ENCODE data around the gene CNN3.

The CNN3 gene

GRCh38 chr1:94894630-94895029 lies 32.3 kb downstream of the CNN3 start (continued):
- TF ChIP-seq ZNF362 (tag by site-specific recombination; IDR thresholded peaks at IDR 0.05) (no peak), ZNF571 (tag by site-specific recombination; IDR thresholded peaks at IDR 0.05) (no peak), ZNF521 (tag by site-specific recombination; IDR thresholded peaks at IDR 0.05) (no peak)

- ChIA-PET POLR2A (interaction anchor here (0.6 kb wide), 1 partner anchor 96 kb away, joined by 3 read pairs; no protein-coding TSS in a partner anchor), CTCF (interaction anchor here (0.5 to 1.5 kb wide), 4 partner anchors 9 to 209 kb away, joined by 3 to 7 read pairs (median 3); no protein-coding TSS in a partner anchor)
- no peak for TF ChIP-seq ZNF10 (tag by site-specific recombination; IDR thresholded peaks at IDR 0.05)
- no peak for TF ChIP-seq ZNF521 (tag by site-specific recombination; IDR thresholded peaks at IDR 0.05)
- 0 out of 2 replicates have a peak, but pooled peaks have one; percentile 76 for TF ChIP-seq ZNF701 (tag by site-specific recombination; IDR thresholded peaks at IDR 0.05)
- TF ChIP-seq ZBTB6 (tag by site-specific recombination; IDR thresholded peaks at IDR 0.05) = no peak
- Histone ChIP-seq H3K9me3 (ENCODE audit: control insufficient read depth, insufficient read depth, low read depth, low read length) (no peaks in the 10 kb centered on the region), H3K4me3 (ENCODE audit: low read depth, low read length) (no peak overlapping the region), H3K27ac (ENCODE audit: extremely low read depth, low read depth, low read length) (no peak overlapping the region), H3K36me3 (ENCODE audit: control insufficient read depth in 2 of 2, insufficient read depth in 1 of 2, low read length in 2 of 2) (peaks cover 19 to 41% of the 10 kb centered on the region in 2 experiments; a peak in 2 of 3 replicates), H3K4me1 (ENCODE audit: control insufficient read depth, insufficient read depth, low read length) (no peaks in the 10 kb centered on the region)
Measured at GRCh38 chr1:94892604-94893254, 34.2 kb downstream of the CNN3 start.

GRCh38 chr1:94888201-94888600 lies 38.7 kb downstream of the CNN3 start:
- TF ChIP-seq ZNF280D (tag by site-specific recombination; IDR thresholded peaks at IDR 0.05) (no peak), ZNF138 (tag by site-specific recombination; IDR thresholded peaks at IDR 0.05; ENCODE audit: borderline replicate concordance) (no peak), ZNF274 (IDR thresholded peaks at IDR 0.05; ENCODE audit: low read length) (no peak), ZNF274 (tag by site-specific recombination; IDR thresholded peaks at IDR 0.05; ENCODE audit: borderline replicate concordance) (no peak), ZIC2 (tag by site-specific recombination; IDR thresholded peaks at IDR 0.05) (no peak), ZNF157 (tag by site-specific recombination; IDR thresholded peaks at IDR 0.05) (no peak), ZNF146 (tag by site-specific recombination; IDR thresholded peaks at IDR 0.05) (no peak), ZNF501 (tag by site-specific recombination; IDR thresholded peaks at IDR 0.05) (no peak), SCRT1 (tag by site-specific recombination; IDR thresholded peaks at IDR 0.05; ENCODE audit: borderline replicate concordance) (no peak), ZNF404 (tag by site-specific recombination; IDR thresholded peaks at IDR 0.05) (no peak), AEBP2 (tag by site-specific recombination; IDR thresholded peaks at IDR 0.05; ENCODE audit: borderline replicate concordance) (no peak), ZNF354C (tag by site-specific recombination; IDR thresholded peaks at IDR 0.05; ENCODE audit: borderline replicate concordance, low read depth) (no peak), ZNF175 (tag by site-specific recombination; IDR thresholded peaks at IDR 0.05) (no peak), IKZF3 (tag by site-specific recombination; IDR thresholded peaks at IDR 0.05) (no peak), YY2 (tag by site-specific recombination; IDR thresholded peaks at IDR 0.05) (no peak), ZNF561 (tag by site-specific recombination; IDR thresholded peaks at IDR 0.05; ENCODE audit: borderline replicate concordance) (no peak), SETDB1 (IDR thresholded peaks at IDR 0.05; ENCODE audit: insufficient read length, low read length) (no peak), ZNF677 (tag by site-specific recombination; IDR thresholded peaks at IDR 0.05) (no peak), ZFP3 (tag by site-specific recombination; IDR thresholded peaks at IDR 0.05; ENCODE audit: low read depth) (no peak), ZXDB (tag by site-specific recombination; IDR thresholded peaks at IDR 0.05) (no peak)
- Histone ChIP-seq H3K4me1 (ENCODE audit: control insufficient read depth, insufficient read depth, low read length) (0 out of 2 replicates have a peak, but pooled peaks cover 3% of the 10 kb centered on the region), H3K4me3 (ENCODE audit: low read depth, low read length) (no peak overlapping the region), H3K9me3 (ENCODE audit: control insufficient read depth, insufficient read depth, low read depth, low read length) (no peaks in the 10 kb centered on the region), H3K27ac (ENCODE audit: extremely low read depth, low read depth, low read length) (no peak overlapping the region), H3K36me3 (ENCODE audit: control insufficient read depth in 2 of 2, insufficient read depth in 1 of 2, low read length in 2 of 2) (peaks cover 0 to 8% of the 10 kb centered on the region in 2 experiments; a peak in 1 of 3 replicates)
- CTCF ChIA-PET = interaction anchor here (2.8 kb wide), 1 partner anchor 34 kb away, joined by 8 read pairs; no protein-coding TSS in a partner anchor
- POLR2A ChIA-PET = no interaction called here

Data from HEK293 (cell line).